GM12878 (cell line): Measurements from ENCODE around the gene HABP2. TPM values are rescaled to one million over a fixed set of nuclear protein-coding genes. Genes with fewer than 3 reads are reported as not detected.

ENCODE experiments used
- ATAC-seq: fragments of 200-7000 bp; cut with Tn5 transposase; 3 replicates; pipeline ENCODE4 v1.9.1; 2020; ENCODE audit warnings: mild to moderate bottlenecking, moderate library complexity
- BruUV-seq: library from RNA; stranded (reverse); fragments of 400-500 nt; replicated peaks from 2 replicates; lab custom pipeline; 2021; lab: Mats Ljungman, UMichigan
- CTCF ChIA-PET: fragments of 300-600 bp; sonication (Branson Sonifier 250); formaldehyde crosslinking; extraction: SDS; loops from one replicate; lab custom pipeline; 2021; ENCODE audit warnings: inconsistent platforms; lab: Yijun Ruan, JAX
- POLR2A ChIA-PET: fragments of 350-600 bp; formaldehyde crosslinking; extraction: SDS; loops from one replicate; lab custom pipeline; 2021; ENCODE audit warnings: inconsistent platforms; lab: Charles Lee
- RAD21 ChIA-PET: fragments of 300-600 bp; sonication (Branson Sonifier 250); formaldehyde crosslinking; loops from one replicate; lab custom pipeline; 2023; ENCODE audit warnings: antibody characterized with exemption; ENCODE audit not compliant: unreplicated experiment; lab: Charles Lee
- SMC1A ChIA-PET: fragments of 300-600 bp; sonication (Branson Sonifier 250); formaldehyde crosslinking; loops from one replicate; lab custom pipeline; 2023; ENCODE audit not compliant: unreplicated experiment, uncharacterized antibody; lab: Charles Lee
- DNase-seq: peaks from one replicate; pipeline ENCODE4 v3.0.0-alpha.2; 2011; ENCODE audit warnings: low read depth, low spot score
- FAIRE-seq: peaks from 3 replicates; lab custom pipeline; 2011; peaks lifted over from hg19 to GRCh38; lab: Jason Lieb, UNC
- H2AFZ ChIP-seq: 2 replicates; pipeline ENCODE4 v1.6.0; 2011; ENCODE audit warnings: low read depth, low read length, control low read depth; ENCODE audit not compliant: control insufficient read depth
- H3K27ac ChIP-seq: 2 replicates; pipeline ENCODE4 v1.5.1; 2011; ENCODE audit warnings: control low read depth; ENCODE audit not compliant: control insufficient read depth, insufficient read depth
- H3K27me3 ChIP-seq, 2 experiments: replicated peaks in 1 of 2; 2 replicates each; pipeline versions ENCODE4 v1.6.0 to v1.6.1; 2011; ENCODE audit warnings: low read length in 1 of 2; ENCODE audit not compliant: control insufficient read depth in 2 of 2, insufficient read depth in 2 of 2
- H3K36me3 ChIP-seq, 2 experiments: 2 replicates each; pipeline ENCODE4 v1.5.1; 2011; ENCODE audit warnings: low read length in 1 of 2; ENCODE audit not compliant: control insufficient read depth in 2 of 2, insufficient read depth in 2 of 2
- H3K4me1 ChIP-seq: 2 replicates; pipeline ENCODE4 v1.6.1; 2011; ENCODE audit warnings: mild to moderate bottlenecking, low read length, moderate library complexity, mixed read lengths; ENCODE audit not compliant: control insufficient read depth, insufficient read depth
- H3K4me2 ChIP-seq: 2 replicates; pipeline ENCODE4 v1.6.0; 2011; ENCODE audit warnings: control low read depth; ENCODE audit not compliant: control insufficient read depth, insufficient read depth
- H3K4me3 ChIP-seq: fragments of 200-600 bp; sonication (generic); 2 replicates; pipeline ENCODE4 v1.5.1; 2016
- H3K79me2 ChIP-seq: 2 replicates; pipeline ENCODE4 v1.6.0; 2011; ENCODE audit warnings: low read length; ENCODE audit not compliant: control insufficient read depth, insufficient read depth
- H3K9ac ChIP-seq: 2 replicates; pipeline ENCODE4 v1.8.0; 2011; ENCODE audit warnings: low read length, control low read depth, mixed read lengths; ENCODE audit not compliant: control insufficient read depth, insufficient read depth
- H3K9me3 ChIP-seq: replicated peaks from 3 replicates; pipeline ENCODE4 v1.5.1; 2011; ENCODE audit warnings: mild to moderate bottlenecking, low read length; ENCODE audit not compliant: control insufficient read depth, insufficient read depth
- H4K20me1 ChIP-seq: 2 replicates; pipeline ENCODE4 v1.6.0; 2011; ENCODE audit not compliant: control insufficient read depth, insufficient read depth
- ASH2L ChIP-seq: fragments of 300-600, 200-600 bp; sonication (generic); IDR thresholded peaks from 2 replicates; pipeline ENCODE4 v1.6.1; 2017; ENCODE audit warnings: low read depth, mild to moderate bottlenecking, borderline replicate concordance
- E2F8 ChIP-seq: fragments of 450-650 bp; IDR thresholded peaks from 2 replicates; pipeline ENCODE4 v1.6.1; 2018; ENCODE audit warnings: mild to moderate bottlenecking, low read depth, moderate library complexity; ENCODE audit not compliant: partially characterized antibody
- JUNB ChIP-seq: IDR thresholded peaks from 2 replicates; pipeline ENCODE4 v1.6.1; 2016; ENCODE audit warnings: antibody characterized with exemption, mild to moderate bottlenecking
- MYC ChIP-seq: IDR thresholded peaks from 2 replicates; pipeline ENCODE4 v1.6.1; 2011; ENCODE audit warnings: mild to moderate bottlenecking, low read length, moderate library complexity, inconsistent platforms; ENCODE audit not compliant: insufficient read depth, insufficient replicate concordance, insufficient read length, severe bottlenecking
- SMARCA5 ChIP-seq: fragments of 450-650 bp; IDR thresholded peaks from 2 replicates; pipeline ENCODE4 v1.6.1; 2017; ENCODE audit warnings: mild to moderate bottlenecking
- TARDBP ChIP-seq: IDR thresholded peaks from 2 replicates; pipeline ENCODE4 v1.6.1; 2016; ENCODE audit warnings: borderline replicate concordance
- USF2 ChIP-seq: IDR thresholded peaks from 2 replicates; pipeline ENCODE4 v1.6.1; 2011; ENCODE audit warnings: low read depth, low read length, improper control_type of control experiment, borderline replicate concordance
- WGBS: methylation state at CpG from one replicate; pipeline ENCODE4 v1.1.6; 2016; ENCODE audit warnings: low lambda C conversion rate; ENCODE audit not compliant: insufficient replicate concordance, insufficient coverage; ENCODE audit errors: missing lambda C conversion rate; 5-methylcytosine and 5-hydroxymethylcytosine counted together
- in situ Hi-C: fragments of 300-500 bp; cut with MboI; formaldehyde crosslinking; loops from 9 replicates; pipeline ENCODE4 v1.14.3; 2018; ENCODE audit warnings: mixed read lengths
- intact Hi-C: fragments of 100-400 bp; cut with micrococcal nuclease; formaldehyde crosslinking; loops from one replicate; pipeline ENCODE4 v1.14.2; 2022; ENCODE audit not compliant: unreplicated experiment
- polyA plus RNA-seq, 11 experiments: library from polyadenylated mRNA; depleted of rRNA in 4 of 11; unstranded in 6 of 11; stranded (reverse) in 5 of 11; fragments of >200 nt; fragmentation: Nextera tagmentation in 4 of 11; fragmentation: Illumina TruSeq in 1 of 11; extraction: Ambion mirVana in 4 of 11; extraction: Trizol in 1 of 11; gene quantifications; 1 replicate in 1 of 11; 2 replicates in 10 of 11; pipeline versions ENCODE4 v1.2.1 to v1.2.3, GENCODE V29; 2011 to 2016; ENCODE audit warnings: inconsistent platforms in 2 of 11, missing spikeins in 2 of 11, low read depth in 1 of 11
- total RNA-seq, 4 experiments: library from RNA; depleted of rRNA in 3 of 4; stranded (reverse); fragments of >200 nt in 3 of 4; fragmentation: Illumina TruSeq in 1 of 4; extraction: Trizol in 1 of 4; gene quantifications; 2 replicates each; pipeline versions ENCODE4 v1.2.1 to v1.2.3, GENCODE V29; 2013 to 2021
- TF ChIP-seq, protein P1 (sequence below): fragments of 450-650 bp; IDR thresholded peaks from 2 replicates; pipeline ENCODE4 v1.6.1; 2017; ENCODE audit warnings: mild to moderate bottlenecking, moderate library complexity

Gene HABP2
- total and polyA plus RNA-seq, 10 of the 15 experiments (the other 5 are each of a cell fraction or from before 2014, with no cell fraction given) = 0.13 TPM; not detected in 9

- ChIA-PET RAD21 (no interaction called here), SMC1A (no interaction called here), POLR2A (interaction anchor here (0.6 kb wide), 1 partner anchor 402 kb away, joined by 3 read pairs; no protein-coding TSS in a partner anchor), CTCF (no interaction called here)
- Histone ChIP-seq H3K27ac (no peak overlapping the region), H2AFZ (no peak overlapping the region), H3K36me3 (no peaks in the 10 kb centered on the region), H3K27me3 (no peaks in the 10 kb centered on the region), H3K79me2 (no peaks in the 10 kb centered on the region), H3K4me3 (no peak overlapping the region), H3K9ac (no peak overlapping the region), H4K20me1 (no peaks in the 10 kb centered on the region; the same call in 1 of the 2 replicates), H3K4me1 (no peaks in the 10 kb centered on the region), H3K9me3 (no peaks in the 10 kb centered on the region), H3K4me2 (no peak overlapping the region)
- DNase-seq (no peak), ATAC-seq (no peak), FAIRE-seq (no peak)
- intact Hi-C loops (no loop called here), in situ Hi-C loops (no loop called here)
- TF ChIP-seq JUNB = no peak
- no peak for TF ChIP-seq USF2
- no peak for TF ChIP-seq E2F8
- no peak for TF ChIP-seq ASH2L
- TF ChIP-seq TARDBP = no peak
- no peak for TF ChIP-seq MYC
- TF ChIP-seq SMARCA5 = no peak
- TF ChIP-seq, protein P1, sequence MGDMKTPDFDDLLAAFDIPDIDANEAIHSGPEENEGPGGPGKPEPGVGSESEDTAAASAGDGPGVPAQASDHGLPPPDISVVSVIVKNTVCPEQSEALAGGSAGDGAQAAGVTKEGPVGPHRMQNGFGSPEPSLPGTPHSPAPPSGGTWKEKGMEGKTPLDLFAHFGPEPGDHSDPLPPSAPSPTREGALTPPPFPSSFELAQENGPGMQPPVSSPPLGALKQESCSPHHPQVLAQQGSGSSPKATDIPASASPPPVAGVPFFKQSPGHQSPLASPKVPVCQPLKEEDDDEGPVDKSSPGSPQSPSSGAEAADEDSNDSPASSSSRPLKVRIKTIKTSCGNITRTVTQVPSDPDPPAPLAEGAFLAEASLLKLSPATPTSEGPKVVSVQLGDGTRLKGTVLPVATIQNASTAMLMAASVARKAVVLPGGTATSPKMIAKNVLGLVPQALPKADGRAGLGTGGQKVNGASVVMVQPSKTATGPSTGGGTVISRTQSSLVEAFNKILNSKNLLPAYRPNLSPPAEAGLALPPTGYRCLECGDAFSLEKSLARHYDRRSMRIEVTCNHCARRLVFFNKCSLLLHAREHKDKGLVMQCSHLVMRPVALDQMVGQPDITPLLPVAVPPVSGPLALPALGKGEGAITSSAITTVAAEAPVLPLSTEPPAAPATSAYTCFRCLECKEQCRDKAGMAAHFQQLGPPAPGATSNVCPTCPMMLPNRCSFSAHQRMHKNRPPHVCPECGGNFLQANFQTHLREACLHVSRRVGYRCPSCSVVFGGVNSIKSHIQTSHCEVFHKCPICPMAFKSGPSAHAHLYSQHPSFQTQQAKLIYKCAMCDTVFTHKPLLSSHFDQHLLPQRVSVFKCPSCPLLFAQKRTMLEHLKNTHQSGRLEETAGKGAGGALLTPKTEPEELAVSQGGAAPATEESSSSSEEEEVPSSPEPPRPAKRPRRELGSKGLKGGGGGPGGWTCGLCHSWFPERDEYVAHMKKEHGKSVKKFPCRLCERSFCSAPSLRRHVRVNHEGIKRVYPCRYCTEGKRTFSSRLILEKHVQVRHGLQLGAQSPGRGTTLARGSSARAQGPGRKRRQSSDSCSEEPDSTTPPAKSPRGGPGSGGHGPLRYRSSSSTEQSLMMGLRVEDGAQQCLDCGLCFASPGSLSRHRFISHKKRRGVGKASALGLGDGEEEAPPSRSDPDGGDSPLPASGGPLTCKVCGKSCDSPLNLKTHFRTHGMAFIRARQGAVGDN = no peak
- WGBS = no CpG with 5 or more reads among the region's 1 CpG
- BruUV-seq = no TSS peak
Observed at GRCh38 chr10:113578773-113579172, 25.9 kb downstream of the HABP2 start.
